Stimulated activated CD8-positive, alpha-beta memory T cell treated with anti-CD3 and anti-CD28 coated beads, Interleukin-15, amount 100 ng/mL, for 48 hours (primary cell): ENCODE measurements around the gene CEP19.

ENCODE experiments used
- DNase-seq, 2 donors: peaks; one replicate each; pipeline ENCODE4 v3.0.0-alpha.2; 2020; ENCODE audit warnings: low read depth in 2 of 2

Gene CEP19

GRCh38 chr3:196666001-196666867, 45.8 kb downstream of the CEP19 start:
- DNase-seq: no peak

- DNase-seq: no peak
Observed at GRCh38 chr3:196662711-196663571, 49.1 kb downstream of the CEP19 start.

- no peak for DNase-seq
Observed at GRCh38 chr3:196662033-196662432, 50.0 kb downstream of the CEP19 start.

- DNase-seq: no peak
Observed at GRCh38 chr3:196661400-196661799, 50.6 kb downstream of the CEP19 start.

- DNase-seq: no peak
Observed at GRCh38 chr3:196660381-196661166, 51.5 kb downstream of the CEP19 start.

- no peak for DNase-seq
Observed at GRCh38 chr3:196659901-196660351, 52.1 kb downstream of the CEP19 start.
